CD4-positive, alpha-beta T cell treated with Interleukin-15 for 1 hour (primary cell): Measurements from ENCODE around the gene JMJD7.

Experiments
- DNase-seq: peaks from one replicate; pipeline ENCODE4 v3.0.0-alpha.2; 2020

Gene JMJD7

GRCh38 chr15:41887161-41887560 is 59.3 kb downstream of the JMJD7 start:
- no peak for DNase-seq
